ENCODE data around the gene ARAP1.
A peak's percentile ranks its signal among the peaks of the same experiment; 100 is the strongest.
"Not testable (repeated sequence)": the region's sequence is repeated elsewhere in the genome, so short reads cannot be mapped to it uniquely, and the experiment has no call there.

The ARAP1 gene

DNA sequence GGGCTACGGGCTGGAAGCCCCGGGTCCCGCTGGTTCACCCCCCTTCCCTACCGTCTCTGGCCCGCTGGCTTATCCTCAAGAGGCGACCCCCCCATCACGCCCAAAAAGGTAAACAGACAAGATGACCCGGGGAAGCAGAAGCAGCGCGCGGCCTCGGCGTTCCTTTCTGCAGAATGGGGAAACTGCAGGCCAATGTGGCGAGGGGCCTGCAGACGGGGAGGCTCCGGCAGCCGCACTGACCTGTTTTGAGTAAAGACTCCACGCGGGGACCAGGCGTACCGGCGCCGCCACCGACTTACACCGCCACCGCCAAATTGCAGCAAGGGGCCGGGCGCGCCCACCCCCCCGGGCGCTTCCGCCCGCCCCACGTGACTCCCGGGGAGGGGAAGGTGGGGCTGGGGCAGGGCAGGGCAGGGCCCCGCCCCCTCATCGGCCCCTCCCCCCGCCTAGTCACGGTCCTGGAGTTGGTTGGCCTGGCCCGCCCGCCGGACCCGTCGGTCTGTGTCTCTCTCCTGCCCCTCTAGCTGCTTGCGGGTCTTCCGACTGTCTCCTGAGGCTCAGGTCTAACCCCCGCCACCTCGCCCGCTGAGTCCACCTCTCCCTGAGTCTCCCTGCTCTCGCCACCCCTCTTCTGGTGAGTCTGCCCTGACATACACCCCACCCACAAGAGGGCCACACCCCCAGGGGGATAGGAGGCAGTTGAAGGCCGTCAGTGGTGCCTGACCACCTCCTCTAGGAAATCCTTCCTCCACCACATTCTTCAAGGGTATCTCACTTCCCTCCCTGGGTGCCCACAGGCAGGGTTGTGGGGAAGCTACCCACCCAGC, at the start of gene ARAP1:
ARAP1 (minus strand) TSS at position 321 of the 827 bp plus-strand sequence. CDS start 25,280 bp downstream, outside the sequence.
- no peak for FAIRE-seq

DNA sequence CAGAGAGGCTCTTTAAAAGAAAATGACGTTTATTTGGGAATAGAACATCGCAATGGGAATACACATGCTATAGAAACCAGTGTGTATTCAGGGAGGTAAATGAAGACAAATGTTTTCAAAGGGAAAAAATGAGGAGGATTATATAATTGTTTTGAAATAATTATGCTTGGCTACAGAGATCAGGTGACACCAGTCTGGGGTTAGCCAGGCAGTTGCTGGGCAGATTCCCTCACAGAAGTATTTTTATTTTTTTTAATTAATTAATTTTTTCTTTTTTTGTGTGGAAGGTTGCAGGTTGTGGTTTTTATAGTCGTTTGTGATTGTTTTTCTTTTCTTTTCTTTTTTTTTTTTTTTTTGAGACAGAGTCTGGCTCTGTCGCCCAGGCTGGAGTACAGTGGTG, 47.2 kb upstream of the ARAP1 start:
- FAIRE-seq, result no peak

DNA sequence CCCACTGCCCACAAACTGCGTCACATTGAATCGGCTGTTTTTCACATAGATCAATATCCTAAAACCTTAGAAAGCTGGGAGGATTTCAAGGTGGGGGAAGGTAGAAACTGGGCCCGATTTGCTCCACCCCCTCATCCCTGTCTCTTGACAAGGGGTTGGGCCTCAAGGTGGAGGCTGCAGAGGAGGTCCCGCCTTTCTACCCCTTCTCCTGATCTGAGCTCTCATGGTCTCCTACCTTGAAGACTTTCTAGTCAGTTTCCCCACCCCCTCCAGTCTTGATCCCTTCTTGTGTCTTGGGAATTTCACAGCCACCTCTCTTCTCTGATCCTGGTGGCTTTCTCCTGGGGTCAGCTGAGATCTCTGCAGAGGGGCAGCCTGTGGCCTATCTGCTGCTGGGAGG, 46.2 kb upstream of the ARAP1 start:
- no peak for FAIRE-seq

DNA sequence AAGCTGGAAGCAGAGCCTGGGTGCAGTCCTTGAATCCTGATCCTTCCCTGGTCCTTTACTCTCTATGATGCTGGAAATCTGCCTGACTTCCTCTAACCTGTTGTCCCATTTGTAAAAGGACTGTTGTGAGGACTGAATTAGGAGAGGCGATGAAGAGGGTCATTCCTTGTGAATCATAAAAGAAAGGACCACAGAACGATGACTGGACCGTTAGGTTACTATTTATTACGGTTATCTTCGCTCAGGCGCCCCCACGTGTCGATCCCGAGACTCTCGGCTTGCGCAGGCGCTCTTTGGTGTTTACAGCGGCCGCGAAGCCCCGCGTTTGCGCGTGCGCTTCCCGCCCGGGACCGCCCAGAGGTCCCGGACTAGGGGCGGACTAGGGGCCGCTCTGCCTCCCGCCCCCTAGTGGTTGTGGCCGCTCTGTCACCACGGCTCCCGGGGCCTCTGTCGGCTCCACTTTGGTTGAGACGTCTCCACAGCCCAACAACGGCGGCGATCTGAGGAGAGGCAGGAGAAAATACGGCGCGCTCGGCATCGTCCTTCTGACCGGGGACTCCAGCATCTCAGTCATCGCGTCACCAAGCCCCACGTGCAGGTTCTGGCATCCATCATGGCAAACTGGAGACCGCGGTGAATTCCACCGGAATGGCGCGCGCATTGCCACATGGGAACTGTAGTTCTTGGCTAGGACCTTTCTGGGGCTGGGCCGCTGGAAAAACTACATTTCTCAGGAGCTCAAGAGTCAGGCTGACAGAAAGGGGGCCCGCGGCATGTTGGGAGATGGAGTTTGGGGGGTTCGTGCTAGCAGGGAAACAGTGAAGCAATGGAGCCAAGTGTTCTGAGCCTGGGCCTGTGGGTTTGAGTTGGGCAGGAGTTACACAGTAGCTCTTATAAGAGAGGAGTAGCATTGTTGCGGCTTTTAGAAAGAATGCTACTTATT, 41.5 kb upstream of the ARAP1 start, which contains the start of gene STARD10:
STARD10 (minus strand) TSS at position 623 of the 943 bp plus-strand sequence. CDS start 12,866 bp downstream, outside the sequence.
- peak; percentile 89 for FAIRE-seq

DNA sequence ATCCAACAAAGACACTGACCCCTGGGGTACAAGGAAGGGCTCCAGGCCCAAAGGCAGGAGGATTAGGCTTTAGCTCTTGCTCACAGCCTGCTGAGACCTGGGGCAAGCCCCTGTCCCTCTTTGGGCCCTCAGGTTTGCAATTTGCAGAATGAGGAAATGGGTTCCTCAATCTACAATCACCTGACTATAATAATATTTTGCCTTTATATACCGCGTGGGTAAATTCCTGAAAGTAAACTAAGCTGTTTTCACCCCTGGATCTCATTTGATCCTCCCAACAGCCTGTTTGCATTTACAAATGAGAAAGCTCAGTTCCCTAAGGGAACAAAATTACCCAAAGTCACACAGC, 40.8 kb upstream of the ARAP1 start:
- FAIRE-seq, result no peak

DNA sequence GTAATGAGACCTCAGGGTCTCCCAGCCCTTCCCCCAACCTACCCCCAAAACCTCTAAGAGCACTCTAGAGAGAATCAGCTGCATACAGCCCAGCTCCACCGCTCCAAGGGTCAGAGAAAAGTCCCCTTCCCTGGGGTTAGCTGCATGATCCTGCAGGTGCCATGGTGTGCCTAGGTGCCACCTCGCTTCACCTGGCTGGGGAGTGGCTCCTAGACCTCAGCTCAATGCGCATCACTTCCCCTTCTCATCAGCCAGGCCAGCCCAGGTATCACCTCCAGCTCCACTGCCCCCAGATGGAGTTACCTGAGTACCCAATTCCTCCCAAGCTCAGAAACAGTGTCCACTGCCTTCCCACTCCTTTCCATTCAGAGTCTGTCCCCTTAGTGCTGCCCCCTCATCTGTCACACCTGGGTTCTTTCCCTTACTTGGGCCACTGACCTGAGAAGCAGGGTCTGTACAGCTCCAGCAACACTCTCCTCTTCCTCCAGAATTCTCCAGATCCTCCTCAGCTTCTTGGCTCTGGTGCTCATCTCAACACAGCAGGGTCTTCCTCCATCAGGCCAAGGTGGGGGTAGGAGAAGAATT, 40.3 kb upstream of the ARAP1 start:
- FAIRE-seq, result no peak

DNA sequence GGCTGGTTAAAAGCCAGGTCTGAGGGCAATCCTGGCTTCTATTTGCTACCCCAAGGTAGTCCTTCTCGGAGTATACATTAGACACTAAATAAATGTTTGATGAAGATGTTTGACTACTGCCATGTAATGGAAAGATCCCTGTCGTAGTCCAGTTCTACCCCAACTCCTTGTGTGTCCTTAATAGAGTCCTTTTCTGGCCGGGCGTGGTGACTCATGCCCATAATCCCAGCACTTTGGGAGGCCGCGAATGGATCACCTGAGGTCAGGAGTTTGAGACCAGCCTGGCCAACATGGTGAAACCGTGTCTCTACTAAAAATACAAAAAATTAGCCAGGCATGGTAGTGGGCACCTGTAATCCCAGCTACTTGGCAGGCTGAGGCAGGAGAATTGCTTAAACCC, 39.0 kb upstream of the ARAP1 start:
- FAIRE-seq, result not testable (repeated sequence)

DNA sequence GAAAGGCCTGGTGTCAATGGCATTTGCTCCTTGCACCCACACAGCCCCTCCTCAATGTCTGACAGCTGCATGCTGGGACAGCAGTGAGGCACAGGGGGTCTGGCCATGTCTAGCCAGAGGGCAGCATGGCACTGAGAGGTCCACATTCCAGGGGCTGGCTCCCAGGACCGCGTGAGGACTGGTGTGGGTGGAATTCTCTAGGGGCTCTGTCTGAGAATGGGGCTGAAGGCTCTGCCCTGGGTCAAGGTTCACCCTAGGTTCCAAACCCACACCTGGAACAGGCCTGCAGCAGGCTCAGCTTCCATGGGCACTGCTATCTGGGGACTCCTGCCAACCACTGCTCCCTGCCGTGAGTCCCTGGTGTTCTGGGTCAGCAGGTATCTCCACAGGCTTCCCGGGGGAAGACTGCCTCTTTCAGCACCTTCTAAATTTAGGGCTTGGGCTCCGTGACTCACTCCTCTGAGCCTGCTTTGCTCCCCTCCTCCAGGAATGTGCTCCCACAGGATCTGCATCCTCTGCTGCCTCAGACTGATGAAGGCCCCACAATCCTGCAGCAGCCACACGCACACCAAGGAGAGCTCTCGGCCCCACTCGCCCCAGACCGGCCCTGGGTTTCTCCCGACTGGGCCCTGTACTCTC, 37.4 kb upstream of the ARAP1 start:
- FAIRE-seq, result no peak

DNA sequence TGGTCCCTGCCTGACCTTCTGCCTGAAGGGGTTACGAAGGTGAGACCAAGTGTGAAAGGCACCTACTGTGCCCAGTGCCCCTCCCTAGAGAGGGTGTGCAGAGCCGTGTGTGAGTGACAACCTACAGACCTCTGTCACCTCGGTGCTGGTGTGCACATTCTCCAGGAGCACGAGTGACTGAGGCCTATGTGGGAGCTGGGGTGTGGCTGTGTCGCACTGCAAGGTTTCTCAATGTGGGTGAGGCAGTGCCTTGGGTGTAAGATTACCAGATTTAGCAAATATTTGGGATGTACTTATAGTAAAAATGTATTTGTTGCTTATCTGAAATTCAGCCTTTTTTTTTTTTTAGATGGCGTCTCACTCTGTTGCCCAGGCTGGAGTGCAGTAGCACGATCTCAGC, 36.0 kb upstream of the ARAP1 start:
- FAIRE-seq, result no peak

DNA sequence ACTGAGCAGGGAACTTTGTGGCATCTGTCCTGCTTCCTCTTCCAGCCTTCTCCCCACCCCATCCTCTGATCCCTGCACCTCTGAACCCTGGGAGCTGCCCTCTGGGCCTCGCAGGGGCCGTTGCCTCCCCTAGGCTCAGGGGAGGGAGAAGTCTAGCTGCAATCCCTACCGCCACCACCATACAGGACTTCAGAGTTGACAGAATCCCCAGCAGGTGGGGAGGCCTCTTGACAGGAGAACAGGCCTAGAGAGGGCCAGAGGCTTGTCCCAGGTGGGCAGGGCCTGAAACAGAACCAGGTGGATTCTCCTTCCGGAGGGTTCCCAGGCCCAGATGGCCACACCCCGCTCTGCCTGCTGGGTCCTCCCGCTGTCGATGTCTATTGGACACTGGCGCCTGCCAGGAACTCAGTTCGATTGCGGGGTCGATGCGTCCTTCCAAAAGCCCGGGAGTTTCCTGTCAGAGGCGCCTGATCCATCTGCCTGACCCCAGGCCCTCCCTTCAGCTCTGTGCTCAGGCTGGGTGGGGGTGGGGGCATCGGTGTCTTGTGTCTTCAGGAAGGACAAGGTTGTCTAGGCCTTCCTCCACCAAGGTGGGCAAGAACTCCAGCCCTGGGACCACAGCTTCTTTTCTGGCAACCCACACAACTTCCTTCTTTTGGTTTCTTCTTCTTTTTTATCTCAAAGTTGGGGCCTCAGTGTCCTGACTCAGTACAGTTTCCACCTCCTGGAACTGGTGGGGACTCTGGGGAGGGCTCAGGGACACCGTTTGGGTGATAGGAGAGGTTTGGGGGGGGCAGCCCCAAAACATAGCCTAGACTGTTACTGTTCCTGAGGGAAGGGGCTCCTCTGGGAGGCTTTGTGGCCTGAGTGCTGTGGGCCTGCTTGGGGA, 35.3 kb upstream of the ARAP1 start:
- no peak for FAIRE-seq

DNA sequence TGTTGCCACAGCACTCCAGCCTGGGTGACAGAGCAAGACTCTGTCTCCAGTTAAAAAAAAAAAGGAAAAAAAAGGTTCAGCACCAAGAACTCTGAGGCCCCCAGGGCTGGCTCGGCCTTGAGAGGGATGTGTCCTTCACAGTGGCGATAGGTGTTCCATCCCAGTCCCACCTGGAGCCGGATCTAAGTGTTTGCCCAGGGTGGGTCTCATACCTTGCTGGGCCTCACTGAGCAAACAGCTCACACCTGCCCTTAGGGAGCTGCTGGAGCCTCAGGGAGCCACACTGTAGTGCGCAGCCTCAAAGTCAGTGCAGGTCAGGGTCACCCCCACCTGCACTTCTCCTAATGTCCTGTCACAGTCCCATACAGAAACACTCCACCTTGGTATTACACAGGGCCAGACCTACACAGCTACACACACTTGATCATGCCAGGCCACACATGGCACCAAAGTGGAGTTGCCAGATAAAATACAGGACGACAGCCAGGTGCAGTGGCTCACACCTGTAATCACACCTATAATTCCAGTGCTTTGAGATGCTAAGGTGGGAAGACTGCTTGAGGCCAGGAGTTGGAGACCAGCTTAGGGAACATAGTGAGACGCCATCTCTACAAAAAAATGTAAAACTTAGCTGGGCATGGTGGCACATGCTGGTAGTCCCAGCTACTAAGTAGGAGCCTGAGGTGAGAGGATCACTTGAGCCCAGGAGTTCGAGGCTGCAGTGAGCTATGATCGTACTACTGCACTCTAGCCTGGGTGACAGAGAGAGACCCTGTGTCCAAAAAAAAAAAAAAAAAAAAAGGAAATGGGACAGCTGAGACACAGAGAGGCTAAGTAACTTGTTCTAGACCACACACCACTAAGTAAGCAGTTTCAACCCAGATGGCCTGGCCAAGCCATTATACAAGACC, 34.4 kb upstream of the ARAP1 start:
- no peak for FAIRE-seq

DNA sequence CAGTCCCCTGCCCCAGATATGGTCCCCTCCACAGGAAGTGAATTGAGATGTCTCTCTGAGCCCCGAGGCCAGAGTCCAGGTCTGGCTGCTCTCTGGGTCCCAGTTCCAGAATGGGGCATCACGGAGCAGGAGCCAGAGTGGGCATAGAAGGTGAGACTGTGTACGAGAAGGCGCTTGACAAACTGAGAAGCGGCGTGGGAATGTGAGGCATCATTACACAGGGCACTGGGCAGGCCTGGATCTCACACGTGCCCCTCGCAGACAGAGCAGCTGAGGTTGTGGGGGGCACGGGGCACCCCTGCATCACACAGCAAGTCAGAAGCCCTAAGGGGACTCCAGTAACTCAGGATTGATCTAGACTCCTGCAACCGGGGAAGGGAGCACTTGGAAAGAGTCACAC, 32.5 kb upstream of the ARAP1 start:
- FAIRE-seq, result no peak

DNA sequence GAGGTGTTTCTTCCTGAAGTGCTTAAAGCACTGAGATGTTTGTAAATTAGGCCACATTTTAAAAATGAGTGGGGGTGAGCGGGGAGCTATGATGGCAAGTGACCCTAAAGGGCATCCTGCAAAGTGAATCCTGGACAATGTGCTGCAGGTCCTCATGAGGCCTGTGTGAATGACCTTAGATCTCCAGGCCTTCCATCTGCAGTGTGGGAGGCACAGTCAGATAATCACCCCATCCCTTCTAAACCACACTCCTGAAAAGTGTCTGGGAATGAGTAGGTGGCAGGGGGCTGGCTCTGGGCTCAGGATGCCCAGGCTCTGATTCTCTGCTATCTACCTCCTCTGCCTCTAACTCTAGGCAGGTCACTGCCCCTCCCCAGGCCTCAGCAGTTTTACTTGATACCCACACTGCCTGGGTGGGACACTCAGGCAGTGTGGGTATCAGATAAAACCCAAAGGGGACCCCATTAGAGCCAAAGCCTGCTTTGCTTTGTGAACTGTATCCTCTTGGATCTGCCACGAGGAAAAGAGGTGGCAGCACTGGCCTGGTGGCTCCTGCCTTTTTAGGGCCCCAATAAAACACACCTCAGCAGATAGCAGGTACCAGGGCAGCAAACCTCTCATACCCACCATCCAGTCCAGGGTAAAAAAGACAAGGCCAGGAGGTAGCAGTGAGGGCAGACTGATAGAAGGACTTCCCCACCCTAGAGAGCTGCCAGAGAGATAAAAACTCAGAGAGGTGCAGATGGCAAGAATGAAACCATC, 31.1 kb upstream of the ARAP1 start:
- no peak for FAIRE-seq

DNA sequence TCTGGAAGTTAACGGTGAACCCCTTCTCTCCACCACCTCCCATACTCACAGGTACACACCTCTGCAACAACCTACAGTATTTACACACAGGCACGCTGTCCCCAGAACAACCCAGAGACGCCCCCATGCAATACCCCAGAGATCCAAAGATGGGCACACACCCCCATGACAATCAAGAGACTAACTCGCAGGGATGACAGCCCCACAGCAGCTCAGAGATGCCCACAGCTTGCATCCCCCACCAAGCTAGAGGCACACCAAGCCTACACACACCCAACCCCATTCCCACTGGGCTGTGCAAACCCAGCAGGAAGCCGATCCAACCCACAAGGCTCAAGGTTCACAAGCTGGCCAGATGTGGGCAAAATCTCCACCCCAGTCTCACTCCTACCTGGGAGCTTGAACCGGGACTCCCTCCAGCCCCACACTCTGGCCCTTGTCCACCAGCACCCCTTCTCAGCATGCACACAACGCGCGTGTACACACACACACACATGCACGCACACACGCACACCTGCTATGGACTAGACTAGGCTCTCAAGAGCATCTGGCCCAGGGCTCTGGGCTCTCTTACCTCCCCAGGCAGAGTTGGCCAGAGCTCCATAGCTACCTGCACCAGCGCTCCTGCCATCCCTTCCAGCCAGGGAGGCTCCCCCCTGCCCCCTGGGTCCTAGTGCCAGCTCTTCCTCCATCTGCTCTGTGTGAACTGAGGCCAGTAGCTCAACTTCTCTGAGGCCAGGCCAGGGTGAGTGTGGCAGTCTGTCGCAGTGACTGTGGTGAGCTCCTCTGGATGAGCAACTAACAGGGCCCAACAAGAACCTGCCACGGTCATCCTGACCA, 30.1 kb upstream of the ARAP1 start:
- no peak for FAIRE-seq

DNA sequence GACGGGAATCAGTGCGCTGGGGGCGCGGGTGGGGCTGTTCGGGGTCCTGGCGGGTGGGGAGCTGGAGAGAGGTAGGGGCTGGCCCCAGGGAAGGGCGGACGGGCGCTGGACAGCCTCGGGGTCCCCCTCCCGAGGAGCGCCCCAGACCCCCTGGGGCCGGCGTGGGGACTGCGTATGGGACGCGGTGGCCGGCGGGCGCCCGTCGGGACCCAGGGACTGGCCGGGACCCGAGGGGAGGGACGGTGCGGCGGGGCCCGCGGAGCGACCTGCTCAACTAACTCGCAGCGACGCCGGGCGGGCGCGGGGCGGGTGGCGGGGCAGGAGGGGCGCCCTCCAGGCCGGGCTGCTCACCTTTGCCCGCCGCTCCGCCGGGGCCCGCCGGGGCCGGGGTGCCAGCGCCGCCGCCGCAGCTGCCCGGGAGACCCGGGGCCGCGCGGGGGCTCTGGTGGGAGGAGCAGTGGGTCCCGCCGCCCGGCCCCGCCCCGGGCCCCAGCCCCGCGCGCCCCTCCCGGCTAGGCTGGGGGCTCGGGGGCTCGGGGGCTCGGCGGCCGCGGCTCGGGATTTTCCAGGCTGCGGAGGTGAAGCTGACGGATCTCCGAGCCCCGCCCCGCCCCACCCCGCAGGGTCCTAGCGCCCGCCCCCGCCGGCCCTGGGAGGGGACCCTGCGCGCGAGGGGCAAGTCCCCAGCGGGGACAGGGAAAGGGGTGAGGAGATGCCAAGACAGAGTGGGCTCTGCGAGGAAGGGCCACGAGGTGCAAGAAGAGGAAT, 29.3 kb upstream of the ARAP1 start:
- FAIRE-seq, result no peak

DNA sequence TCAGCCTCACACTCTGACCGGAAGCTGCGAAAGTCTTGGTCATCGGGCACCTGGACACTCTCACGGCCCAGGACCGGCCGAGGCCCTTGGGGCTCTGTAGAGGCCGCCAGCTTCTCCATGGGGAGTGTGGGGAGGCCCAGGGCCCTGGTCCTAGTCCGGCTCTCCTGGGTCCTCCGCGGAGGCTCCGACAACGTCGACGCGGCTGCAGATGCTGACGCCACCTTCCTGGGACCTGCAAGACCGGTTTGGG, 28.8 kb upstream of the ARAP1 start:
- FAIRE-seq, result no peak

DNA sequence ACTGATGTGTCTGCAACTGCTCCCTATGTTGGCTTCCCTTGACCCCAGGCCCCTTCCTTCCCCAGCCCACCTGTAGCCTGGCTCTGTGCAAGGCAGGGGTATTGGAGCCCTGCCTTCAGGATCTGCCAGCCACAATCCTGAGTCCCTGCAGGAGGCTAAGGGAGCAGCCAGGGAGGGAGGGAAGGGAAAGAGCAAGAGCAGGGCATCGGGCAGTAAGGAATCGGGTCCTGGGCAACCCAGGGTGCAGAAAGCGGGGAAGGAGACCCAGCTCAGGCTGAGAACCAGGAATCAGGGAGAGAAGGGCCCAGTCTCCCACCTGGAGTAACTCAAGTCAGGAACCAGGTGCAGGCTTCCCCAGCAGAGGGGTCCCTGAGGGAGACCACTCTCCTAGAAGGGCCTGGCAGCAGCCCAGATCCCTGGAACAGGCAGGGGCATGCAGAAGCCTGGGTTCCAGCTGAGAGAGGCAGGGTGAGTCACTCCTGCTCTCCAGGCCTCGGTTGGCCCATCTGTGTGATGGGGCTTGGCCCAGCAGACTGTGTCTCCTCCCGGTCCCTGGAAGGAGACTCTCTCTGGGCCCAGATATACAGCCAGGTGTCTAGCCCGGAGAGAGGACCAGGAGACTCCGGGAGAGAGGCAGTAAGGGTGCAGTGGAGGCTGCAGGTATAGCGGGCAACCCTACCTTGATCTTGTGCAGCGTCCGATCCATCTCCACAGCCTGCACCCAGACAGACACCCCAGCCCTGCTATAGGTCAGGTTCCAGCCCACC, 28.3 kb upstream of the ARAP1 start:
- no peak for FAIRE-seq
